LHCN-M2 (cell line): ENCODE data around the gene SCN4A. TPM values are rescaled to one million over a fixed set of nuclear protein-coding genes. Genes with fewer than 3 reads are reported as not detected.
"Not testable (repeated sequence)": the region's sequence is repeated elsewhere in the genome, so short reads cannot be mapped to it uniquely, and the experiment has no call there.

Experiments
- DNase-seq: peaks from one replicate; pipeline ENCODE4 v3.0.0-alpha.2; 2012; ENCODE audit warnings: low read depth
- total RNA-seq: library from RNA; depleted of rRNA; stranded (reverse); fragments of >200 nt; gene quantifications from 2 replicates; pipeline ENCODE4 v1.2.3, GENCODE V29; 2014

SCN4A gene
- total RNA-seq, 1 experiment from 2014 or later = 0.06 TPM

GRCh38 chr17:63937920-63938319, 34.8 kb downstream of the SCN4A start:
- no peak for DNase-seq

- DNase-seq = no peak
These were observed 35.4 kb downstream of the SCN4A start for GRCh38 chr17:63937319-63937718.

- DNase-seq = no peak
These were observed 38.3 kb downstream of the SCN4A start for GRCh38 chr17:63934183-63935112.

GRCh38 chr17:63933598-63933997, 39.1 kb downstream of the SCN4A start:
- no peak for DNase-seq

- DNase-seq = no peak
These were observed 40.0 kb downstream of the SCN4A start for GRCh38 chr17:63932721-63933120.

- DNase-seq = no peak
These were observed 40.6 kb downstream of the SCN4A start, which contains the start of gene CD79B for GRCh38 chr17:63931981-63932561. CD79B (minus strand) TSS chr17:63932331; CDS start chr17:63932261, 70 bp downstream.

GRCh38 chr17:63930951-63931575, 41.7 kb downstream of the SCN4A start:
- no peak for DNase-seq

- no peak for DNase-seq
These were observed 42.6 kb downstream of the SCN4A start for GRCh38 chr17:63929860-63930766.

GRCh38 chr17:63928966-63929695, 43.6 kb downstream of the SCN4A start:
- DNase-seq = no peak

- no peak for DNase-seq
These were observed 44.5 kb downstream of the SCN4A start for GRCh38 chr17:63928172-63928666.

- DNase-seq = no peak
These were observed 45.1 kb downstream of the SCN4A start for GRCh38 chr17:63927464-63928171.

GRCh38 chr17:63926164-63926563, 46.6 kb downstream of the SCN4A start:
- DNase-seq = no peak

GRCh38 chr17:63925615-63926014, 47.1 kb downstream of the SCN4A start:
- no peak for DNase-seq

- DNase-seq = not testable (repeated sequence)
These were observed 50.3 kb downstream of the SCN4A start for GRCh38 chr17:63922402-63922801.

- not testable (repeated sequence) for DNase-seq
These were observed 51.9 kb downstream of the SCN4A start for GRCh38 chr17:63920779-63921178.

- DNase-seq = not testable (repeated sequence)
These were observed 52.7 kb downstream of the SCN4A start for GRCh38 chr17:63920050-63920449.

GRCh38 chr17:63919311-63919723, 53.4 kb downstream of the SCN4A start:
- DNase-seq = peak; percentile 61

- DNase-seq = not testable (repeated sequence)
These were observed 53.9 kb downstream of the SCN4A start, which contains the start of gene GH1 for GRCh38 chr17:63918789-63919305. GH1 (minus strand) TSS chr17:63918839; CDS start chr17:63918776, 63 bp downstream.

GRCh38 chr17:63918305-63918704, 54.4 kb downstream of the SCN4A start:
- DNase-seq = peak; percentile 11
